SH-SY5Y (cell line): Measurements from ENCODE around the gene SH3D19.

Source experiments
- GATA2 ChIP-seq: IDR thresholded peaks from 2 replicates; pipeline ENCODE4 v1.6.1; 2011; ENCODE audit warnings: mild to moderate bottlenecking, low read depth, low read length
- GATA3 ChIP-seq: IDR thresholded peaks from 2 replicates; pipeline ENCODE4 v1.6.1; 2011; ENCODE audit warnings: low read depth, mild to moderate bottlenecking, low read length, moderate library complexity

DNA sequence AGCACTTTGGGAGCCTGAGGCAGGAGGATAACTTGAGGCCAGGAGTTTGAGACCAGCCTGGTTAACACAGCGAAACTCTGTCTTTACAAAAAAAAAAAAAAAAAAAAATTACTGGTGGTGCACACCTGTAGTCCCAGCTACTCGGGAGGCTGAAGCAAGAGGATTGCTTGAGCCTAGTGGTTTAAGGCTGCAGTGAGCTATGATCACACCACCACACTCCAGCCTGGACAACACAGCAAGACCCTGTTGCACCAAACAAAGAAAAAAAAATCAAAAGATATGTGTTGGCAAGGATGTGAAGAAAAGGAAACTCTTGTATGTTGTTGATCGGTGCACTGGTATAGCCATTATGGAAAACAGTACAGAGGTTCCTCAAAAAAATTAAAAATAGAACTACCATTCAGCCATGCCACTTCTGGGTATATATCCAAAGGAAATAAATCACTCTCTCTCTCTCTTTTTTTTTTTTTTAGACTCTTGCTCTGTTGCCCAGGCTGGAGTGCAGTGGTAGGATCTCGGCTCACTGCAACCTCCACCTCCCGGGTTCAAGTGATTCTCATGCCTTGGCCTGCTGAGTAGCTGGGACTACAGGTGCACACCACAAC, 15.2 kb downstream of the SH3D19 start:
- TF ChIP-seq GATA2 (no peak), GATA3 (no peak)
